Transverse colon (tissue), 4 donors: ENCODE data around the gene MSI2. TPM values are rescaled to one million over a fixed set of nuclear protein-coding genes. Genes with fewer than 3 reads are reported as not detected.

Experiments
- DNase-seq: peaks from one replicate; pipeline ENCODE4 v3.0.0-alpha.2; 2019
- H3K27ac ChIP-seq, 4 donors: fragments of 200-600 bp; sonication (generic); 2 replicates each; pipeline ENCODE4 v1.5.1; 2016 to 2018; ENCODE audit warnings: inconsistent platforms in 4 of 4
- H3K27me3 ChIP-seq: fragments of 200-600 bp; sonication (generic); 2 replicates; pipeline ENCODE4 v1.5.1; 2017; ENCODE audit warnings: inconsistent platforms
- H3K36me3 ChIP-seq, 4 donors: fragments of 200-600 bp; sonication (generic); 2 replicates each; pipeline ENCODE4 v1.5.1; 2017 to 2019; ENCODE audit warnings: inconsistent platforms in 4 of 4
- H3K4me1 ChIP-seq, 4 donors: fragments of 200-600 bp; sonication (generic); 2 replicates each; pipeline ENCODE4 v1.5.1; 2017 to 2020; ENCODE audit warnings: inconsistent platforms in 4 of 4
- H3K4me3 ChIP-seq, 4 donors: fragments of 200-600 bp; sonication (generic); 1 replicate in 1 of 4; 2 replicates in 3 of 4; pipeline versions ENCODE4 v1.5.1 to v1.6.1; 2017 to 2019; ENCODE audit warnings: inconsistent platforms in 4 of 4
- H3K9me3 ChIP-seq, 2 donors: fragments of 200-600 bp; sonication (generic); 2 replicates each; pipeline ENCODE4 v1.5.1; 2017 to 2019; ENCODE audit warnings: inconsistent platforms in 2 of 2
- EP300 ChIP-seq: sonication (generic); formaldehyde crosslinking; IDR thresholded peaks from one replicate; pipeline ENCODE4 v1.6.1; 2017; ENCODE audit warnings: antibody characterized with exemption, low read depth
- POLR2A ChIP-seq: fragments of 450-650 bp; IDR thresholded peaks from one replicate; pipeline ENCODE4 v1.6.1; 2016; ENCODE audit warnings: antibody characterized with exemption, mild to moderate bottlenecking, moderate library complexity
- POLR2AphosphoS5 ChIP-seq, 3 donors: sonication (generic); formaldehyde crosslinking; IDR thresholded peaks; one replicate each; pipeline ENCODE4 v1.6.1; 2016; ENCODE audit warnings: antibody characterized with exemption in 3 of 3
- WGBS, 2 donors: methylation state at CpG; one replicate each; pipeline ENCODE4 v1.1.5; 2018; ENCODE audit warnings: low coverage in 1 of 2; 5-methylcytosine and 5-hydroxymethylcytosine counted together
- in situ Hi-C, 4 donors: fragments of 200-750 bp; cut with MboI; loops; one replicate each; pipeline versions ENCODE4 v1.15.0 to v1.15.1; 2017; ENCODE audit warnings: low sequenced_read_pairs in 3 of 4, low pct_ligation_motif_present in 1 of 4, low pct_unique_long_range_greater_than_20kb in 1 of 4
- intact Hi-C: fragments of 100-400 bp; cut with DNase I; formaldehyde crosslinking; loops from one replicate; pipeline ENCODE4 v1.15.1; 2023; ENCODE audit warnings: low total_unique reads
- total RNA-seq, 4 donors: library from RNA; depleted of rRNA; stranded (reverse); fragments of >200 nt; gene quantifications; one replicate each; pipeline ENCODE4 v1.1.0, GENCODE V29; 2016
- TF ChIP-seq, protein P1 (sequence below), 5 experiments: fragments of 200-600 bp in 3 of 5; fragments of 450-650 bp in 2 of 5; sonication (generic) in 3 of 5; IDR thresholded peaks; 1 replicate in 2 of 5; 2 replicates in 3 of 5; pipeline ENCODE4 v1.5.1; 2016 to 2017; ENCODE audit warnings: antibody characterized with exemption in 5 of 5, inconsistent platforms in 3 of 5, mild to moderate bottlenecking in 2 of 5, moderate library complexity in 1 of 5

MSI2 gene
- total RNA-seq, 4 donors from 2014 or later = 20.6 to 36.0 (median 29.3) TPM

DNA sequence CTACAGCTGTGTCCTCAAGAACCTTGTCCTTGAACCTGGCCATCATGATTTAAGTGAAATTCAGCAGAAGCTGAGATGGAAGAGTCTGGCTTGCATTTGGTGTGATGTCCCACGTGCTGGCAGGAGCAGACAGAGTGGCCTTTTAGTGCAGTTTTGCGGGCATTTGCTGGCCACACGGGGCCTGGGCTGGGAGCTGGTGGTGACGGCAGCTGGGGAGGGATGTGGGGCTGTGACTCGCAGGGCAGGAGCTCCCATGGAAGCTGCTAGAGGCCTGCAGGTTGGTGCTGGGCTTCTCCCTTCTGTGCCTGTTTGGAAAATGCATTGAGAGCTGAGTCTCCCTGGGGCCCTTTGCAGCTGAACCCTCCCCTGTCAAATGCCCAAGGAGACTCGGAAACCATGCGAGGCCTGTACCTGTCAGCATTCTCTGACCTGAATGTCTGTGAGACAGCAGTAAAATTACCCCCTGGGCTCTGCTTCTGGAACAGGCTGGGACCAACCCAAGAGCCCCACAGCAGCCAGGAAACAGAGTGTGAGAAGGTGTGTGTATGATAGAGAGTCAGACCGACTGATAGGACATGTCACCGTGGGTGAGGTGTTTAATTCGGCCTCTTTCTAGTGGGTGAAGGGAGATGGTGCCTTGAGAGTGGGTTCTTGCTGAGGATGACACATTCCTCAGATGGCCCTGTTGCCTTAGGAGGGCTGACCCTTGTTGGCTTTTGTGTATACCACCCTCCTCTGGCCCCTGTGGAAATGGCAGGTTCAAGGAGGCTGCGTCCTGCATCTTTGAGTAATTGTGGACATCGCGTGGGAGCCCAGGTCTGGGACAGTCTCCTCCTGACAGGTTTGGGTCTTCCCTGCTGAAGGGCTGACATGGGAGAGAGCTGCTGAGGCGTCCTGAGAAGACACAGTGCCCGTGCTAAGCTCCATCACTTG lies 145.5 kb downstream of the MSI2 start:
- in situ Hi-C loops = loop anchor here in 1 of 4 donors (25.0 kb wide), 1 partner anchor 140 kb away; the partner anchor contains the start of gene MSI2
- Histone ChIP-seq H3K27ac (no peak overlapping the region), H3K36me3 (no peaks in the 10 kb centered on the region), H3K4me3 (no peak overlapping the region), H3K4me1 (peaks cover 0 to 14% (median 11%) of the 10 kb centered on the region in 4 donors), H3K27me3 (no peaks in the 10 kb centered on the region), H3K9me3 (no peaks in the 10 kb centered on the region)
- DNase-seq = no peak
- no peak for TF ChIP-seq POLR2A
- TF ChIP-seq POLR2AphosphoS5 (IDR thresholded peaks at IDR 0.05) = no peak
- intact Hi-C loops = no loop called here
- WGBS, 2 donors = 75 to 95% methylated on average over 3 to 15 of the region's 15 CpGs

DNA sequence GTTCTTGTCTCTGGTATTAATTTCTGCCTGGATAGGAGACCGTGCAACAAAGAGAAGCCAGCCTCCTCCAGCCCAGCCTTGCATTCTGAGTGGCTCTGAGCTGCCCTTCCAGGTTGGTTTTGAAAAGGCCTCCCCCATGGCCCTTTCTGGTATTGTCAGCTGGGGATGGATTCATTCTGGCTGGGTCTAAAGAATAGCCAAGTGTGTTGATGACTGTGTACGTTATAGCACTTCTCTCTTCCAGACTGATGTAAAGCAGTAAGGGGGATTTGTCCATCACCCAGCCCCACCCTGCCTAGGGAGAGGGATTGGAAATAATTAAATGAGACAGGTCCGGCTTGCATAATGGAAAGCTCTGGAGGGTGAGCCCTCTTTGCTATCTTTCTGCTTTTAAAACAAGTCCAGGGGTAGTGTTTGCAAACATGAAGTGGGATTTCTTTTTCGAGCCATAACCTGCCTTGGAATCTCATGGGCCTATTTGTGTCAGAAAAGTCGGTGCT lies 146.4 kb downstream of the MSI2 start:
- intact Hi-C loops (no loop called here), in situ Hi-C loops (loop anchor here in 1 of 4 donors (25.0 kb wide), 1 partner anchor 140 kb away; the partner anchor contains the start of gene MSI2)
- TF ChIP-seq POLR2AphosphoS5 (IDR thresholded peaks at IDR 0.05) = no peak
- TF ChIP-seq POLR2A = no peak
- TF ChIP-seq EP300 = no peak
- TF ChIP-seq, protein P1, sequence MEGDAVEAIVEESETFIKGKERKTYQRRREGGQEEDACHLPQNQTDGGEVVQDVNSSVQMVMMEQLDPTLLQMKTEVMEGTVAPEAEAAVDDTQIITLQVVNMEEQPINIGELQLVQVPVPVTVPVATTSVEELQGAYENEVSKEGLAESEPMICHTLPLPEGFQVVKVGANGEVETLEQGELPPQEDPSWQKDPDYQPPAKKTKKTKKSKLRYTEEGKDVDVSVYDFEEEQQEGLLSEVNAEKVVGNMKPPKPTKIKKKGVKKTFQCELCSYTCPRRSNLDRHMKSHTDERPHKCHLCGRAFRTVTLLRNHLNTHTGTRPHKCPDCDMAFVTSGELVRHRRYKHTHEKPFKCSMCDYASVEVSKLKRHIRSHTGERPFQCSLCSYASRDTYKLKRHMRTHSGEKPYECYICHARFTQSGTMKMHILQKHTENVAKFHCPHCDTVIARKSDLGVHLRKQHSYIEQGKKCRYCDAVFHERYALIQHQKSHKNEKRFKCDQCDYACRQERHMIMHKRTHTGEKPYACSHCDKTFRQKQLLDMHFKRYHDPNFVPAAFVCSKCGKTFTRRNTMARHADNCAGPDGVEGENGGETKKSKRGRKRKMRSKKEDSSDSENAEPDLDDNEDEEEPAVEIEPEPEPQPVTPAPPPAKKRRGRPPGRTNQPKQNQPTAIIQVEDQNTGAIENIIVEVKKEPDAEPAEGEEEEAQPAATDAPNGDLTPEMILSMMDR (IDR thresholded peaks at IDR 0.05) = no peak
- no peak for DNase-seq
- Histone ChIP-seq H3K4me3 (no peak overlapping the region), H3K27ac (no peak overlapping the region), H3K4me1 (peaks cover 1 to 23% (median 20%) of the 10 kb centered on the region in 4 donors), H3K27me3 (no peaks in the 10 kb centered on the region), H3K36me3 (no peaks in the 10 kb centered on the region), H3K9me3 (no peaks in the 10 kb centered on the region)
- WGBS, 2 donors = 91 to 100% methylated on average over 1 to 5 of the region's 5 CpGs

DNA sequence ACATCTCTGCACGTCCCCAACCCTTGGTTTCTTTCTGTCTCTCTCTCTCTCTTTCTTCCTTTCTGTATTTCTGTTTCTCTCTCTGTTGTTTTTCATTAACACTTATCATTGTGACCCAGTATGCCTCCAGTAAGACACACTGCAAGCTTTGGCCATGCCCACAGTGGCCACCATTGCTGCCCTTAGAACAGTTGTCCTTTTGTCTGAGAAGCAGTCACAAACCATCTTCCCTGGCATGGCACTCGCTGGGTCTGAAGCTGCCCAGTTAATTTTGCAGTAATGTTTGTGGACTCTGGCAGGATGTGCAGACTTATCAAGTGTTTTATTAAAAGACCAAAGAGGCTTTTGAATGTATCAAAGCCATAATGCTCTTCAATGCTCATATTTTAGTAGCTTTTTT lies 146.9 kb downstream of the MSI2 start:
- 90% methylated on average over 2 of the region's 2 CpGs; no CpG with 5 or more reads in 1 of the 2 donors for WGBS, 2 donors
- no peak for DNase-seq
- H3K27me3 ChIP-seq = no peaks in the 10 kb centered on the region
- H3K4me1 ChIP-seq = peaks cover 6 to 28% (median 25%) of the 10 kb centered on the region in 4 donors
- H3K27ac ChIP-seq = no peak overlapping the region
- H3K4me3 ChIP-seq = no peak overlapping the region
- H3K9me3 ChIP-seq = no peaks in the 10 kb centered on the region
- TF ChIP-seq POLR2A (no peak), POLR2AphosphoS5 (IDR thresholded peaks at IDR 0.05) (no peak), EP300 (no peak)
- TF ChIP-seq, protein P1 (IDR thresholded peaks at IDR 0.05) = no peak
- in situ Hi-C loops = loop anchor here in 1 of 4 donors (25.0 kb wide), 1 partner anchor 141 kb away; the partner anchor contains the start of gene MSI2
- intact Hi-C loops = no loop called here
- no peaks in the 10 kb centered on the region for H3K36me3 ChIP-seq

DNA sequence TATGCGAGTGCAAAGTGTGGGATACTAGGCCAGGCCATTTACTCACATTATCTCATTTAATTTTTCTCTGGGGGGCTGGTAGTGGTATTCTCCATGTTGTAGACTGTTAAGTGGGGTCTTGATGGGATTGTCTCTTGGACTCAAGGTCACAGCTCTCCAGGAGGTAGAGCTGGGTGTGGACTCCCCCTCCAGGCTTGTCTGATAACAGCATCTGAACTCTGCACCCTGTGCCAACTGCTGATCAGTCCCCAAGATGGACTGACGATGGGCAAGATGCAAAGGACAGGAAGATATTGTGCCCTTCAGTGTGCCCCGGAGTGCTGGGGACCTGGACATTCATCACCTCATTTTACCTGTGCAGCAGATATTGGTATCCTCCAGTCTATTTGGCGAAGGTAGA lies 147.8 kb downstream of the MSI2 start:
- 88 to 89% methylated on average over 1 to 4 of the region's 4 CpGs for WGBS, 2 donors
- in situ Hi-C loops = loop anchor here in 1 of 4 donors (25.0 kb wide), 1 partner anchor 142 kb away; the partner anchor contains the start of gene MSI2
- H3K4me3 ChIP-seq = no peak overlapping the region
- intact Hi-C loops = no loop called here
- H3K36me3 ChIP-seq = no peaks in the 10 kb centered on the region
- DNase-seq = no peak
- H3K27me3 ChIP-seq = no peaks in the 10 kb centered on the region
- peaks cover 14 to 36% (median 28%) of the 10 kb centered on the region in 4 donors for H3K4me1 ChIP-seq
- TF ChIP-seq, protein P1 (IDR thresholded peaks at IDR 0.05) = no peak
- TF ChIP-seq POLR2AphosphoS5 (IDR thresholded peaks at IDR 0.05) (no peak), EP300 (no peak), POLR2A (no peak)
- no peaks in the 10 kb centered on the region for H3K9me3 ChIP-seq
- H3K27ac ChIP-seq = no peak overlapping the region
